HepG2 (cell line): ENCODE data around the gene RHOV. TPM values are rescaled to one million over a fixed set of nuclear protein-coding genes. Genes with fewer than 3 reads are reported as not detected.

ENCODE experiments used
- E2F2 ChIP-seq: sonication (generic); formaldehyde crosslinking; IDR thresholded peaks from 2 replicates; pipeline ENCODE4 v1.4.0; 2020; ENCODE audit warnings: missing genetic modification reagents, borderline replicate concordance
- GATA4 ChIP-seq: sonication (generic); IDR thresholded peaks from 2 replicates; pipeline ENCODE4 v1.6.1; 2016; ENCODE audit warnings: antibody characterized with exemption, low read depth, borderline replicate concordance
- NFAT5 ChIP-seq: sonication (generic); formaldehyde crosslinking; IDR thresholded peaks from 2 replicates; pipeline ENCODE4 v1.4.0; 2020; ENCODE audit warnings: missing genetic modification reagents
- TBX3 ChIP-seq: fragments of 450-650 bp; IDR thresholded peaks from 2 replicates; pipeline ENCODE4 v1.6.1; 2017; ENCODE audit warnings: antibody characterized with exemption, mild to moderate bottlenecking, inconsistent platforms, borderline replicate concordance
- ZFY ChIP-seq: sonication (generic); formaldehyde crosslinking; IDR thresholded peaks from 2 replicates; pipeline ENCODE4 v1.4.0; 2020; ENCODE audit warnings: missing genetic modification reagents
- ZNF101 ChIP-seq: sonication (generic); formaldehyde crosslinking; IDR thresholded peaks from 2 replicates; pipeline ENCODE4 v1.4.0; 2020; ENCODE audit warnings: mild to moderate bottlenecking, low read depth, missing genetic modification reagents, borderline replicate concordance
- ZUFSP ChIP-seq: sonication (generic); formaldehyde crosslinking; IDR thresholded peaks from 2 replicates; pipeline ENCODE4 v1.9.0; 2021; ENCODE audit warnings: missing genetic modification reagents, mild to moderate bottlenecking, borderline replicate concordance
- polyA plus RNA-seq, 8 experiments: library from polyadenylated mRNA; depleted of rRNA in 3 of 8; stranded (reverse) in 7 of 8; unstranded in 1 of 8; fragments of >200 nt; fragmentation: Illumina TruSeq in 4 of 8; extraction: Trizol in 4 of 8; gene quantifications; 2 replicates each; pipeline versions ENCODE4 v1.2.1 to v1.2.3, GENCODE V29; 2011 to 2016; ENCODE audit warnings: low read depth in 4 of 8, missing spikeins in 1 of 8, mixed read lengths in 1 of 8; ENCODE audit not compliant: insufficient read depth in 1 of 8
- total RNA-seq, 5 experiments: library from RNA; depleted of rRNA; stranded (reverse); fragments of >200 nt; fragmentation: Illumina TruSeq; extraction: Trizol; gene quantifications; 2 replicates each; pipeline ENCODE4 v1.2.3, GENCODE V29; 2016; ENCODE audit warnings: low read depth in 1 of 5
- TF ChIP-seq, protein P1 (sequence below): sonication (generic); formaldehyde crosslinking; IDR thresholded peaks from 2 replicates; pipeline ENCODE4 v1.5.0; 2020; ENCODE audit warnings: missing genetic modification reagents
- TF ChIP-seq, protein P2 (sequence below): sonication (generic); formaldehyde crosslinking; IDR thresholded peaks from 2 replicates; pipeline ENCODE4 v1.4.0; 2020; ENCODE audit warnings: mild to moderate bottlenecking, missing genetic modification reagents, borderline replicate concordance
- TF ChIP-seq, protein P3 (sequence below): sonication (generic); formaldehyde crosslinking; IDR thresholded peaks from 2 replicates; pipeline ENCODE4 v1.5.0; 2020; ENCODE audit warnings: missing genetic modification reagents

Gene RHOV
- total and polyA plus RNA-seq, 2 of the 13 experiments (the other 11 are each of a cell fraction or from before 2014, with no cell fraction given) = 0.17 to 0.18 TPM

DNA sequence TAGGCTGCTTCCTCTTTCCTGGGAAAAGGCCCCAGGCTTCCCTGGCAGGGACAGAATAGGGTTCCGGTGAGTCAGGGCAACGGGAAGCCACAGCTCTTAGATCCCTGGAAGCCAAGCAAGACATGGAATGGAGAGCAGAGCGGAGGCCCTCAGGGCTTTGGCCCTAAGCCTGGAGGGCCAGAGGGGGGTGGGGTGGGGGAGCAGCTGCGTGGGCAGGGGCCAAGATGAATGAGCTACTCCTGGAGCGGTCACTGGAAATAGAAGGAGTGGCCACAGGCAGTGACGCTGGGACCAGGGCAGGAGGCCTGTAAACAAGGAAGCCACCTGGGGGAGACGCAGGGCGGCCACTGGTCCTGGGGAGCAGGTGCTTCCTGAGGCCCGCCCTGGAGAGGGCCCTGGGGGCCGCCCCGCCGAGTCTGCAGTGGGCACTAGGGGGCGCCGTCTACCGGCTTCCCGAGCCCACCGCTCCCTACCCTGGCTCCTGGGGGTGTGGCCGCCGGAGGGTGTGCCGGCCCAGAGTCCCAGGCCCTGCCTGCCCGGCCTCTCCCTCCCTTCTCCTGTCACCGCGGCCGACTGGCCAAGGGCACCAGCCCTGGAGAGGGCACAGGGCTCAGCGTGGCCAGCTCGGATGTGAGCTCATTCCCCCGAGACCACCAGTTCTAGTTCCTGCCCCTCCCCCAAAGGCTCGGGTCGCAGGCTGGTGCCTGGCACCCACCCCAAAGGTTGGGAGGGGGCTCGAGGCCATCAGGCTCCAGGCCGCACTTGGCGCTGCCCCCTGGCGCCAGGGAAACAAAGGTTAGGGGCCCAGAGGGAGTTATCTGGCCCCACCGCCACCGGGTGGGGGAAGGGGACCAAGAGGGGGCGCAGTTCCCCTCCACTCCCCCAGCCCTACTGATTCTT, 32.3 kb upstream of the RHOV start (continued):
- TF ChIP-seq, protein P1, sequence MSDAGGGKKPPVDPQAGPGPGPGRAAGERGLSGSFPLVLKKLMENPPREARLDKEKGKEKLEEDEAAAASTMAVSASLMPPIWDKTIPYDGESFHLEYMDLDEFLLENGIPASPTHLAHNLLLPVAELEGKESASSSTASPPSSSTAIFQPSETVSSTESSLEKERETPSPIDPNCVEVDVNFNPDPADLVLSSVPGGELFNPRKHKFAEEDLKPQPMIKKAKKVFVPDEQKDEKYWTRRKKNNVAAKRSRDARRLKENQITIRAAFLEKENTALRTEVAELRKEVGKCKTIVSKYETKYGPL = no peak
- TF ChIP-seq ZFY (peak; percentile 60; the same call in 1 of the 2 replicates), ZUFSP (no peak), ZNF101 (no peak), NFAT5 (no peak), E2F2 (CRISPR knock-in tag) (no peak), GATA4 (no peak), TBX3 (no peak)
- TF ChIP-seq, protein P2, sequence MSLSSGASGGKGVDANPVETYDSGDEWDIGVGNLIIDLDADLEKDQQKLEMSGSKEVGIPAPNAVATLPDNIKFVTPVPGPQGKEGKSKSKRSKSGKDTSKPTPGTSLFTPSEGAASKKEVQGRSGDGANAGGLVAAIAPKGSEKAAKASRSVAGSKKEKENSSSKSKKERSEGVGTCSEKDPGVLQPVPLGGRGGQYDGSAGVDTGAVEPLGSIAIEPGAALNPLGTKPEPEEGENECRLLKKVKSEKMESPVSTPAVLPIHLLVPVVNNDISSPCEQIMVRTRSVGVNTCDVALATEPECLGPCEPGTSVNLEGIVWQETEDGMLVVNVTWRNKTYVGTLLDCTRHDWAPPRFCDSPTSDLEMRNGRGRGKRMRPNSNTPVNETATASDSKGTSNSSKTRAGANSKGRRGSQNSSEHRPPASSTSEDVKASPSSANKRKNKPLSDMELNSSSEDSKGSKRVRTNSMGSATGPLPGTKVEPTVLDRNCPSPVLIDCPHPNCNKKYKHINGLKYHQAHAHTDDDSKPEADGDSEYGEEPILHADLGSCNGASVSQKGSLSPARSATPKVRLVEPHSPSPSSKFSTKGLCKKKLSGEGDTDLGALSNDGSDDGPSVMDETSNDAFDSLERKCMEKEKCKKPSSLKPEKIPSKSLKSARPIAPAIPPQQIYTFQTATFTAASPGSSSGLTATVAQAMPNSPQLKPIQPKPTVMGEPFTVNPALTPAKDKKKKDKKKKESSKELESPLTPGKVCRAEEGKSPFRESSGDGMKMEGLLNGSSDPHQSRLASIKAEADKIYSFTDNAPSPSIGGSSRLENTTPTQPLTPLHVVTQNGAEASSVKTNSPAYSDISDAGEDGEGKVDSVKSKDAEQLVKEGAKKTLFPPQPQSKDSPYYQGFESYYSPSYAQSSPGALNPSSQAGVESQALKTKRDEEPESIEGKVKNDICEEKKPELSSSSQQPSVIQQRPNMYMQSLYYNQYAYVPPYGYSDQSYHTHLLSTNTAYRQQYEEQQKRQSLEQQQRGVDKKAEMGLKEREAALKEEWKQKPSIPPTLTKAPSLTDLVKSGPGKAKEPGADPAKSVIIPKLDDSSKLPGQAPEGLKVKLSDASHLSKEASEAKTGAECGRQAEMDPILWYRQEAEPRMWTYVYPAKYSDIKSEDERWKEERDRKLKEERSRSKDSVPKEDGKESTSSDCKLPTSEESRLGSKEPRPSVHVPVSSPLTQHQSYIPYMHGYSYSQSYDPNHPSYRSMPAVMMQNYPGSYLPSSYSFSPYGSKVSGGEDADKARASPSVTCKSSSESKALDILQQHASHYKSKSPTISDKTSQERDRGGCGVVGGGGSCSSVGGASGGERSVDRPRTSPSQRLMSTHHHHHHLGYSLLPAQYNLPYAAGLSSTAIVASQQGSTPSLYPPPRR (CRISPR knock-in tag) = peak; percentile 41; the same call in 1 of the 2 replicates
- TF ChIP-seq, protein P3, sequence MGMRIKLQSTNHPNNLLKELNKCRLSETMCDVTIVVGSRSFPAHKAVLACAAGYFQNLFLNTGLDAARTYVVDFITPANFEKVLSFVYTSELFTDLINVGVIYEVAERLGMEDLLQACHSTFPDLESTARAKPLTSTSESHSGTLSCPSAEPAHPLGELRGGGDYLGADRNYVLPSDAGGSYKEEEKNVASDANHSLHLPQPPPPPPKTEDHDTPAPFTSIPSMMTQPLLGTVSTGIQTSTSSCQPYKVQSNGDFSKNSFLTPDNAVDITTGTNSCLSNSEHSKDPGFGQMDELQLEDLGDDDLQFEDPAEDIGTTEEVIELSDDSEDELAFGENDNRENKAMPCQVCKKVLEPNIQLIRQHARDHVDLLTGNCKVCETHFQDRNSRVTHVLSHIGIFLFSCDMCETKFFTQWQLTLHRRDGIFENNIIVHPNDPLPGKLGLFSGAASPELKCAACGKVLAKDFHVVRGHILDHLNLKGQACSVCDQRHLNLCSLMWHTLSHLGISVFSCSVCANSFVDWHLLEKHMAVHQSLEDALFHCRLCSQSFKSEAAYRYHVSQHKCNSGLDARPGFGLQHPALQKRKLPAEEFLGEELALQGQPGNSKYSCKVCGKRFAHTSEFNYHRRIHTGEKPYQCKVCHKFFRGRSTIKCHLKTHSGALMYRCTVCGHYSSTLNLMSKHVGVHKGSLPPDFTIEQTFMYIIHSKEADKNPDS (CRISPR knock-in tag) = no peak
